GM18499 (cell line): ENCODE data around the gene AVPR1A.
"Not testable (repeated sequence)": the region's sequence is repeated elsewhere in the genome, so short reads cannot be mapped to it uniquely, and the experiment has no call there.

ENCODE experiments used
- ATAC-seq: cut with Tn5 transposase; IDR thresholded peaks from one replicate; pipeline ENCODE4 v1.9.1; 2021; ENCODE audit warnings: moderate number of reproducible peaks; ENCODE audit not compliant: insufficient read depth, unreplicated experiment

Gene AVPR1A

DNA sequence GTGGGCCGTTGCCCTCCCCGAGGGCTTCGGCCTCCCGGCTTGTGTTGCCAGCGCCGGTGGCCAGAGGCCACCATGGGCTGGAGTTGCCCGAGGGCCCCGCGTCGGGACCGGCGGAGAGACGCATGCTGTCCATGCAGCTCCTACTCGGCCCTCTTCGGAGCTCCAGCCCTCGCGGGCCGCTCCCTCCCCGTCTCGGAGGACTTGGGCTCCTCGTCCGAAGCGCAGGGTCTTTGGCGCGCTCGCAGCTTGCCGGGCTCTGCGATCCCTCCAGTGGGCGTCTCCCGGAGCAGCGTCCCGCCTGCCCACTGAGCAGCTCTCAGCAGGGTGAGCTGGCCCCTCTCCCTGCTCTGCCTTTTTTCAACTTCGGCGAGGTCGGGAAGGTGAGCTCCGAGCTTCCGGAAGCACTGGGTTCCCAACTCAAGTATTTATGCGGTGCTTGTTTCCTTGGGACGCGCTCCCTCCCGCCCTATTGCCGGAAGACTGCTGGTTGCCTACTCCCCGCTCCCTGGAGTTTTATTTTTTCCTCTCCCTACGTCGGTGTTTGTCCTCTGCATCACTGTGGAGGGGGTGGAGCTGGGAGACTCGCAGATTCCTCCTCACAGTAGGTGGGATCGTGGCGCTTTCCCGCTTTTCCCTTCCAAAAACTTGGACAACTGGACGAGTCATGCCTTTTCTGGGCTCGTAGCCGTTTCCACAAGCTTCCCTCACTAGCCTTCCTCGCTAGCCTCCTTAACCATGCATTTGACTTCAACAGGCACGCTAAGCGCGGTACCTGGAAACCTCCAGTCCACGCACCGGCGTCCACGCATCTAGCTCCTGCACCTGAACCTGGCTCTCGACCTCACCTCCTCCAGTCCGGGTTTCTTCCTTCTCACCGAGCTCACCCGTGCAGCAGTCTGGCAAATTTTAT, at the start of gene AVPR1A:
AVPR1A (minus strand) TSS at position 489 of the 910 bp plus-strand sequence; CDS start at position 124, 365 bp downstream.
- ATAC-seq, result no peak

DNA sequence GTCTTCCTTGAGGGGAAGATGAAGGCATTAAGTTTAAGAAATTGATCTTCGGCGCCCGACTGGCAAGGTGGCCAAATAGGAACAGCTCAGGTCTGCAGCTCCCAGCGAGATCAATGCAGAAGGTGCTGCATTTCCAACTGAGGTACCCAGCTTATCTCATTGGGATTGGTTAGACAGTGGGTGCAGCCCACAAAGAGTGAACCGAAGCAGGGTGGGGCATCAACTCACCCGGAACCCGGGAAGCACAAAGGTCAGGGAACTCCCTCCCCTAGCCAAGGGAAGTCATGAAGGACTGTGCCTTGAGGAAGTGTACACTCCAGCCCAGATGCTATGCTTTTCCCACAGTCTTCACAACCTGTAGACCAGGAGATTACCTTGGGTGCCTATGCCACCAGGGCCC, 45.2 kb upstream of the AVPR1A start:
- no peak for ATAC-seq

DNA sequence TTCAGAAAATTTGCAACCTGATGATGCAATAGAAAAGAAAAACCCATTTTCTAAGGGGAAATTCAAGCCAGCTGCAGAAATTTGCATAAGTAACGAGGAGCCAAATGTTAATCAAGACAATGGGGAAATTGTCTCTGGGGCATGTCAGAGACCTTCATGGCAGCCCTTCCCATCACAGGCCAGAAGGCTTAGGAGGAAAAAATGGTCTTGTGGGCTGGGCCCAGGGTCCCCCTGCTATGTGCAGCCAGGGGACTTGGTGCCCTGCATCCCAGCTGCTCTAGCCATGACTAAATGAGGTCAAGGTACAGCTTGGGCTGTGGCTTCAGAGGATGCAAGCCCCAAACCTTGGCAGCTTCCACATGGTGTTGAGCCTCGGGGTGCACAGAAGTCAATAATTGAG, 28.2 kb upstream of the AVPR1A start:
- ATAC-seq, result no peak

DNA sequence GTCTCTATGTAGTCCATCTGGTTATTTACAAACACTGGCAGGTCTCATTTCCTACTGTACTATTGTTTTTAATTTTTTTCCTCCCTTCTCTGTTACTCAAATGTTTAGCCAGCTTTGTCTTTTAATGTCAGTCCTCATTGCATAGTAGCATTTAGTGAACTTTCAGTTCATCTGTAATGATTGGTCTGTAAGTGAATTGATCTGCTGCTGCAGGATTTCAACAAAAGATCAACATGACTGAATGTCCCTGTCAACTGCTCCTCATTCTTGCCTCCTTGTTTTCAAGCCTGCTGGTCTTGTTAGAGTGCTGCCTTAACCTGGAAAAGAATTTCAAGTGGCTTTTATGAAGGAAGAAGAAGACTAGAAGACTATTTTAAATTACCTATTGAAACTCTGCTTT, 19.3 kb upstream of the AVPR1A start:
- no peak for ATAC-seq

DNA sequence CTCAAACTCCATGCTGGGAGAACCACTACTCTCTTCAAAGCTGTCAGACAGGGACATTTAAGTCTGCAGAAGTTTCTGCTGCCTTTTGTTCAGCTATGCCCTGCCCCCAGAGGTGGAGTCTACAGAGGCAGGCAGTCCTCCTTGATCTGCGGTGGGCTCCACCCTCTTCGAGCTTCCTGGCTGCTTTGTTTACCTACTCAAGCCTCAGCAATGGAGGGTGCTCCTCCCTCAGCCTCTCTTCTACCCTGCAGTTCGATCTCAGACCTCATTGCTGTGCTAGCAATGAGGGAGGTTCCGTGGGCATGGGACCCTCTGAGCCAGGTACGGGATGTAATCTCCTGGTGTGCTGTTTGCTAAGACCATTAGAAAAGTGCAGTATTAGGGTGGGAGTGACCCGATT, 16.7 kb upstream of the AVPR1A start:
- not testable (repeated sequence) for ATAC-seq

DNA sequence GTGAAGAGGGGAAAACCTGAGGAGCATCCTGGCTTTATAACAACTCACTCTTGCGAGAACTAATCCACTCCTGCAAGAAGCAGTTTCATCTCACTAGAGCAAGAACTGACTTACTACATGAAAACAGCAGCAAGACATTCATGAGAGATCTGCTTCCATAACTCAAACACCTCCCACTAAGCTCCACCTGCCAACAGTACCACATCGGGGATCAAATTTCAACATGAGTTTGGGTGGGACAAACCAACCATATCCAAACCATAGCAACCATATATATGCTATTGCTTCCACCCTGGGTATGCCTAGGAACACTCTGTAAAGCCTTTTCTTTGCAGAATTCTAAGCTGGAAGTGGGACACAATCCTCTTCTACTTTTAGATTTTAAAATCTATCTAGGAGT, 13.9 kb upstream of the AVPR1A start:
- ATAC-seq, result no peak

DNA sequence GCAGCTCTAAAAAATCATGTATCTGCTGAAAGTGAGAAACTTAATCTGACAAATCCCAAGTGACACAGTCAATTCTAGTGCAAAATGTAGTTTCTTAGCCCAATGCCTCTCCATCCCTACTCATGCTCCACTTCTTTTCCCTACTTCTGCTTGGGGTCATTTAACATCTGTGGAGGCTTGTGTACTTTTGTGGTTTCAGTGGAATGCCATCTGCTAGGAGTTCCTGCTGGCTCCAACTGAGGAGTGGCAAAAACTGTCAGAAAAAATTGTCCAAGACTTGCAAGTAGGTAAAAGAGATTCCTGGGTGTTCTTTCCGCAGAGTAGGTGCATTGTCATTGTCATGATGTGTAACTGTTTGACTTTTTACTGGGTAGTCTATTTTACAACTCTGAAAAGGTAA, 12.5 kb upstream of the AVPR1A start:
- no peak for ATAC-seq

DNA sequence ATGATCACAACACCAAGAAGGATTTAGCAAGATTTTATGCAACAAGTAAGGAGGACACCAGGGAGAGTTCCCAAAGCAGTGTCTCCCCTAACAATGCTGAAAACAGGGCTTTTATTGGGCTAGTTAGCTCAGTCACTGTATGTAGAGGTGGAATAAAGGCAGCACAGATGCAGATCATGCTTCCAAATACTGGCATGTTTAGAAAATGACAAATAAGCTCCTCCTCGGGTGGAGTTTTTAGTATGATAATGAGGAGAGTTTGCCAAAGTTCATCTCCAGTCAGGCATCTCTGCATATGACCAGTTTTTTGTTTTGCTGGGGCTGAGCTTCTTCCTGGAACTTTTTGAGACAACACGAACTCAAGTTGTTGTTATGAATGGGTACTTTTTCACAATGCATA, 4.4 kb upstream of the AVPR1A start:
- ATAC-seq, result no peak

DNA sequence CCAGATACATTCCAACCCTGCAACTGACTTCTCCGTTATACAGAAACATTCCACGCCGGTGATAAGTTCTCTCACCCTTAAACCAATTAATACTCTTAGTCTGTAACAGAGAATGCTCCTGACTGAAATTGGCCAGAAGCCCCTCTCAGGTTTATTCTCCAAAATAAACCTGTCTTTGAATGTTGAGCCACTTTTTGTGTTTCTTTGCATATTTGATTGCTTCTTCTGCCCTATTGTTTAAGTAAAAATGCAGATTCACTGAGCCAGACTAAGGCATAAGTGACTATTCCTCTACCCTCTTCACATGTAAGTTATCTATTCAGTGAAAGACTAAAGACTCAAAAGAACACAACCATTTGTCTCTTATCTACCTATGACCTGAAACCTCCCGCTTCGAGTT, 3.6 kb upstream of the AVPR1A start:
- ATAC-seq, result no peak

DNA sequence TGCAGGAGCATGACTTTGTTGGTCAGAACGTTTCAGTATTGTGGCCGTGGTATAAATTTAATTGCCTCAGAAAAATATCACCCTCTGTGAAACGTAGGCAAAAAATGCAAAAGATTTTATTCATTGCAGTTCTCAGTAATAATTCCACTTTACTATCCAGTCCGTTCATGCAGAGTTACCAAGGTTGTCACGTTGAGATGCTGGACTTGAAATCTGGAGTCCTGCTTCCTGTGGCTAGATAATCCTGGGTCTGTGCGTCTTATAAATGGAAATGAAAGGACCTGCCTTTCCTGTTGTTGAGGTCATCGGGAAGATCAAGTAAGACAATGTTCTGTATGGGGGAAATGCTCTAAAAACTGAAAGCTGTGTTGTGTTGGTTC, 1.3 kb upstream of the AVPR1A start:
- ATAC-seq, result no peak

DNA sequence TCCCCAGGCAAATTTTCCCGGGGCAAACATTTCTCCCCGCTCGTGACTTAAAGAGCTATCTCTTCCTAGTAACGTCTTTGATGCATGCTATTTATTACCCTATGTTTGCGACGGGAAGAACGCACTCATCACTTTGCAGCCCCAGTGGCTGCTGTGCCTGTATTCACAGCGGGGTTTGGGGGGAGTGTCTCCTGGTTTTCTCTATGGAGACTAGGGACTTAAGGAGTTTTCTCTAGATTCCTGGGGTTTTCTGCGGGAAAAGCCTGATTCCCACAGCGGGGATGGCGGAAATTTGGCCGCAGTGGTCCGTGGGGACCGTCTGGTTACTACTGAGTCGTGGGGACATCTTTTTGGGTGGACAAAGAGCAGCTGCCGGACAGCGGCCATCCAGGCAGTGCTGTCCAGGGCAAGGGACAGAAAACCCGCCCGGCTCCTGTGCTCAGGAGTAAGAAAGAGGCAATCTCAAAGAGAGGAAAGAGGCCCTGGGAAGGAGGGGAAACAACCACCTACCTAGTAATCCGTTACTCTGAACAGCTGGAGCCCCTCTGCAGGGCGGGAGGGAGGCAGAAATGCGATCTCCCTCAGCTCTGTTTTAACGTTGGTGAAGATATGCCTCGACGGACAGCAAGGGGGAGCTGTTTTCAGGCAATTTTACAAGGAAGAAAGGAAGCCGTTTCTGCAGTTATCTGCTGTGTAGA, 771 bp upstream of the AVPR1A start:
- ATAC-seq, result no peak

DNA sequence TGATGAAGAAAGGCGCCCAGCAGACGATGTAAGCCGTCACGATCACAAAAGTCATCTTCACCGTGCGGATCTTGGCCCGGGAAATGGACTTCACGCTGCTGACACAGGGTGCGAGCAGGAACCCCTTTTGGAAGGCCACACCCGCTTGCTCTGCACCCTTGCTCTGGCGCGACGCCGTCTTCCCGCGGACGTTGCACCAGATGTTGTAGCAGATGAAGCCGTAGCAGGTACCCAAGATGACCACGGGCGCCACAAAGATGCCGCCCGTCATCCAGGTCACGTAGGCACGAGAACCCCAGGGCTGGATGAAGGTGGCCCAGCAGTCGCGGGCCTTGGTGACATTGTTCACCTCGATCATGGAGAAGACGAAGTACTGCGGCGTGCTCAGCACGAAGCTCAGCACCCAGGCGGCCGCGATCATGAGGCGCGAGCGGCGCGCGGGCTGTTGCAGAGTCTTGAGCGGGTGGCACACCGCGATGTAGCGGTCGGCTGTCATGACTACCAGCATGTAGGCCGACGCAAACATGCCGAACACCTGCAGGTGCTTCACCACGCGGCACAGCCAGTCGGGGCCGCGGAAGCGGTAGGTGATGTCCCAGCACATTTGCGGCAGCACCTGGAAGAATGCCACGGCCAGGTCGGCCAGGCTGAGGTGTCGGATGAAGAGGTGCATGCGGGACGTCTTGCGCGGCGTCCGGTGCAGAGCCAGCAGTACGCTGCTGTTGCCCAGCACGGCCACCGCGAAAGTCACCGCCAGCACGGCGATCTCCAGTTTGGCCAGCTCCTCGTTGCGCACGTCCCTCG, 890 bp downstream of the AVPR1A start:
- ATAC-seq, result no peak

DNA sequence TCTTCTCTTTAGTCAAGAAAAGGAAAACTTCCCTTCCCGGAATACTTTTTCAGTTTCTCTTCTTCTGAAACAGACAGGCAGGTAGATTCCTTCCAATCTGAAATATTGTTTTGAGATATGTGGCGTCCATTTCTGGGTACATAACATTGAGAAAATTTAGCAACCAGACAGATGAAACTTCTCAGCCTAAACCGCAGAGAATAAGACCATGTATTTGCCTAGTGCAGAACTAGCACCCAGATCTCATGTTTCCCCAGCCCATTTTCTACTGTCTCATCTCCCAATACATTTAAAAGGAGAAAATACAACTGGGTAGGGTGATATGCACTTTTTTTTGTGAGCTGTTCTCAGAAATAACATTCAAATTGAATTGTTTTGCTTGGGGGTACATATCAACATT, 6.4 kb downstream of the AVPR1A start:
- ATAC-seq, result no peak

DNA sequence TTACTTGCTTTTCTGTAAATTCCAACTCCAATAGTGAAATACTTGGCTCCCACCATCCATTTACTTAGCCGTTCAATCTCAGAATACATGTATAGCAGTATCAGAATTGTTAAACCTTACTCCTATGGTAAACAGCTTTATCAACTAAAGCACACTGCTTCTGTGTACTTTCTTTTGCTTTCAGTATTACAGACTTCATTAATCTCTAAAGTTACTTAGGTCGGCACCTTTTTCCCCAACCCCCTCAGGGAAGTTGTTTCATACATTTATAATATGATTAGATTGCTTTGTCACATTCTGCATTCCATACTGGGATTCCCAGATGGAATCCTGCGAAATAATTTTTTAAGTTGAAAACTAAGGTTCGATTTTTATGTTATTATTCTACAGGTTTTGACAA, 12.5 kb downstream of the AVPR1A start:
- ATAC-seq, result no peak

DNA sequence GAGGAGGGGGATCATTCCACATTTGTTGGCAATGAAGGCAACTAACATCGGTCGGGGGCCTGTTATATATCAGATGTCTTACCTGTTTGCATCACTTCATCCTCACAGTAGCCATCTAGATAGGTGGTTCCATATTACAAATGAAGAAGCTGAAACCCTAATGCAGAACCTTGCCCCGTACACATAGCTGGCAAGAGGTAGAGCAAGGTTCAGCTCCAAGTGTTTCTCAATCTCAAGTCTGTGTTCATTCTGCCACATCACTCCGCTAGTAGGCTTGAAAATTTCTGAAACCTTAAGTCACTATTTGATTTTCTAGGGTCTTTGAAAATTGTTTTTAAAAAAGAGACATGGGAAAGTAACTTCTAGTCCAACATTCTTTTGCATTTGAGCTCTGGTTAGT, 17.0 kb downstream of the AVPR1A start:
- ATAC-seq, result no peak

DNA sequence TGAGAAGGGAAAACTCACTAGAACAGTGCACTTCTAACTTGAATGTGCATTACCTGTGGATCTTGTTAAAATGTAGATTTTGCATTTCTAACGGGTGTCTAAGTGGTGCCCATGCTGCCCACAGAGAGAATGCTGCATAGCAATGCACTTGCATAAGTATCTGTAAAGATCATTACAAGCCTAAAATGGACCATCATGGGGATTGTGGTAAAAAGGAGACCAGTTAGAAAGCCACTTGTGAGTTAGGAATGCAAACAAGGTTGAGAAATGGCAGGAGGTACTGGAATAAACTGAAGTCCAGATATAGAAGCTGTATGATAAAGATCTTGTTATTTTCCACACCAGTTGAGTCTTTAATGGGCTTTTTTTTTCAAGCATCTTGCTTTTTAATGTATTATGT, 18.8 kb downstream of the AVPR1A start:
- ATAC-seq, result no peak

DNA sequence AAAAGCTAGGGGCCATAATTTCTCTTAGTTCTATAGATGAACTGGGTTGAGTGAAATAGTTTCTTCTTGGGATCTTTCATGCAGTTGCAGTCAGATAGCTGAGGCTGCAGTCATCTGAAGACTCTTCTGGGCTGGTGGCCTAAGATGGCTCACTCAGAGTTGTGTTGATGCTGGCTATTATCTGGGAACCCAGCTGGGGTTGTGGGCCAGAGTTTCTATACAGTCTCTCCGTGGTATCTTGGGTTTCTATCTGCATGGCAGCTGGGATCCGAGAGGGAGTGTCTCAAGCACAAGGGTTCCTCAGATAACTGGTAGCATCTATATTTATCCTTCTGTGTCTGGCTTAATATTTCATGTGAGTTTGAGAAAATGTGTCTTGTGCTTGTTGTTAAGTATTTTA, 21.1 kb downstream of the AVPR1A start:
- no peak for ATAC-seq

DNA sequence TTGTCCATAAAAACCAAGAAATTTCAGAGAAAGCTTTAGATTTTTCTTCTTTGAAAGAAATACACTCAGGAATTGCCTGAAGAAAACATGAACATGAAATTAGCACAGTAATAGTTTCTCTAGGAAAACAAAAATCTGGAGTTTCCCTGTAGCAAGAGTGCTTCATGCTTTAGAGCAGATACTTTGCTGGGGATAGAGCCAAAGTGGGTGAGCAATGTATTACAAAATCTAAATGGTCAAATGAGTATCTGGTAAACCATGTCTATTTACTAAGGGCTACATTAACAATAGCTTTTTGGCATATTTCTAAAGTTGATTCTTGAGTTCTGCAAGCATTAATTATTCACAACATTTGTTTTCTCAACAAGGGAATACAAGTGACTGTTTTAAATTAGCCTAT, 26.2 kb downstream of the AVPR1A start:
- ATAC-seq, result no peak

DNA sequence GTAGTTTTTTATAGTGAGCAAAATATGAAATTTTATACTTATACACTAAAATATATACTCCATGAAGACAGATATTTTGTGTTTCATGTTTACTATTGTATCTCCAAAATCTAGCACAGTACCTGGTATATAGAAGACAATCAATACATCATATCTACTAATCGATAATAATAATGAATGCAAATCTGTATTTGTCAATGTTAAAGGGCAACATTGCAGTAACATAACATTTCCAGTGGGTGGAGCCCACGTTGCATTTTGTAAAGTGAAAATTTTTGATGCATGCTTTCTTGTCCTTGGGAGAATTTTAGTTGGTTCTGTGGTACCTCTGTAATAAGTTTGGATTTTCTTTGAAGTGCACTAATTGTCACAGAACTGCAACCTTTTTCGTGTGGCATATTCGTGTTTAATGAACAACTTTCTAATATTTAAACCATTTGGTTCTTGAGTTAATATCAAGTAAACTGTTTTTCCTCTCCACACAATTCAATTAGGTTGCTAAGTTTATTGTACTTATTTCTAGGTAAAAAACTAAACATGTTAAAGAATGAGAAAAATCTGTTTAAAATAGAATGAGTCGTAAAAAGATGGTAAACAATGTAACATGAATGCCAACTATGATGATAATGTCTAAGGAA, 47.4 kb downstream of the AVPR1A start:
- no peak for ATAC-seq

DNA sequence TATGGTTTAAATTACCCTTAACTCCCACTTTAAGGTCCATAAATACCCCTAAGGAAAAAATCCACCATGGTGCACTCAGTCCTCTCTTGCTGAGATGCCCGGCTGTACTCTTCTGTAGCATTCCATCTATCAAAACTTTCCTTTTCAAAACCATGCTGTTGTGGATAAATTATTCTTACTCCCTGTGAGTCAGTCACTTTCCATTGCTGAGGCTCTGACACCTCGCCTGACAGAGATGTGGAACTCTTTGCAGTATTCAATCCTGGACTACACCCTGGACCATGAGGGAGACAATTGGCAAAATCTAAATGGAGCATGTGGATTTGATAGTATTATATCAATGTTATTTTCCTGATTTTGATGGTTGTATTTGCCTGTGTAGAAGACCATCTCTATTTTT, 49.1 kb downstream of the AVPR1A start:
- ATAC-seq, result no peak

DNA sequence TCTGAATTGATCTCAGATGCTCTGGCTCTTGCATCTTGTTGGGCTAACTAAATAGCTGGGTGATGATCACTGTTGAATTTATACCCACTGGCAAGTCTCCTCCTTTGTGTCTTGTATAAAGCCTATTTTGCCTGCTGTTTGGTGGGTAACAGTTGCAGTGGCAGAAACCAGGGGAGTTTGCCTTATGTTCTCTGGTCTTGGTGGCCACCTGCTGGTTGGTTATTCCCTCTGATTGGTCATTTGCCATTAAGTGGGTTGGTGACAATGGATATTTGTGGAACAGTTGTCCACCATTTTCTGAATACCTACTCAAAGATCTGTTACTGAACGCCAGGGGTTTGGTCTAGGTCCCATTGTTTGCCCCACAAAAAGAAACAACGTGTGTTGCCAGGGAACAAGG, 52.1 kb downstream of the AVPR1A start:
- no peak for ATAC-seq
